ENCODE results near the gene XG.

- TF ChIP-seq RELA (CRISPR knock-in tag; IDR thresholded peaks at IDR 0.05; ENCODE audit: borderline replicate concordance) (no peak), CTCF (IDR thresholded peaks at IDR 0.05) (no peak), ESRRA (CRISPR knock-in tag; IDR thresholded peaks at IDR 0.05; ENCODE audit: borderline replicate concordance) (no peak), USF1 (CRISPR knock-in tag; IDR thresholded peaks at IDR 0.05) (no peak), NR2C2 (CRISPR knock-in tag; IDR thresholded peaks at IDR 0.05) (no peak), FOXK1 (CRISPR knock-in tag; IDR thresholded peaks at IDR 0.05) (no peak), CREM (CRISPR knock-in tag; IDR thresholded peaks at IDR 0.05) (no peak), ERG (CRISPR knock-in tag; IDR thresholded peaks at IDR 0.05) (no peak)
These were observed 29.9 kb downstream of the XG start for GRCh38 chrX:2781698-2782097.
